ENCODE data around the gene ELOA.
"Not testable (repeated sequence)": the region's sequence is repeated elsewhere in the genome, so short reads cannot be mapped to it uniquely, and the experiment has no call there.

The ELOA gene

DNA sequence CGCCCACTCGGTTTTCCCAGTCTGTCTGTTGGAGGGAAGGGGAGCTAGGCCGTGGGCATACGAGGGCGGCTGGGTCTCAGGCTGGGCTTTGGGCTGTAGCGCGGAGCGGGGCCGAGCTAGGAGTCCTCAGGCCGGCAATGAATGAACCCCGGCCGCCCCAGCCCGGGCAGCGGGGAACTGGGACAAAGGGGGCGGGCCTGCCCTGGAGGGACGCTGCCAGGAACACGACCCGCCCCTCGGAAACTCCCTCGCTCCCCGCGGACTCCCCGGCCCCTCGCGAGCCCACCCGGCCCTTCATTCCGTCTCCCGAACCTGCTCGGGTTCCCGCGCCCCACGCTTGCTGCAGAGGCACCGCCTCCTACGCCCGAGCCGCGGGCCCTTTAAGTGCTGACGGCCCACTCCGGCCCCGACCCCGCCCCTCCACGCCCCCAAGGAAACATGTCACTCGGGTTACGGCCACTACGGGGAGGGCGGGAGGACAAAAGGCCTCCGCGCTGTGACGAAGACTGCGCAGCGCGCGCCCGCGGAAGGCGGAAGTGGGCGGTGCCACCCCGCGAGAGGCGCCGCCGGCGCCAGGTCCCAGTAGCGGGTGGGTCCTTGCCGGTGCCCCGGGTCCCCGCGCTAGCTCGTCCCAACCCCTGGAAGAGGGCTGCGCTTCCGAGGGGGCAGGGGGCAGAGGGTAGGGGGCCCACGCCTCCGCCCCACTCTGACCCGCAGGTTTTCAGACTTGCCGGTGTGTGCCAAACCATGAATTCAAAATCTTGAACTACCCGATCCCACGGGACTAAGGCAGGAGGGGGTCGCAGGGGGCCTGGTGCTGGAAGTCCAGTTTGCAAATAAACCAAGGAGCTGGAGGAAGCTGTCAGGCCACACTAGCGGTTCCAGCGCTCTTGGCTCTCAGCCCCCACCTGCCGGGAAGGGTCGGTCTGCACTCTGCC is 57.4 kb downstream of the ELOA start, which contains the start of gene GALE:
TSS of gene GALE (minus strand) at position 355 of the 938 bp plus-strand sequence. CDS start 1,747 bp downstream, outside the sequence.
- Histone ChIP-seq H3K27me3 (replicated peaks; ENCODE audit: control insufficient read depth, insufficient read depth, low read length, poor library complexity, severe bottlenecking) (no peaks in the 10 kb centered on the region), H3K9me3 (ENCODE audit: control insufficient read depth, low read length) (no peaks in the 10 kb centered on the region), H3K4me1 (ENCODE audit: control insufficient read depth, insufficient read depth, low read length, poor library complexity, severe bottlenecking) (peaks cover 20% of the 10 kb centered on the region), H3K36me3 (ENCODE audit: control insufficient read depth, insufficient read depth, low read length) (peaks cover 8% of the 10 kb centered on the region), H3K4me3 (ENCODE audit: insufficient read depth, low read depth, low read length, poor library complexity, severe bottlenecking) (peak within 1 kb of the TSS; percentile 92), H3K27ac (ENCODE audit: insufficient read depth, low read length, poor library complexity, severe bottlenecking) (peak within 1 kb of the TSS; percentile 84)
- DNase-seq, result peak; percentile 95

DNA sequence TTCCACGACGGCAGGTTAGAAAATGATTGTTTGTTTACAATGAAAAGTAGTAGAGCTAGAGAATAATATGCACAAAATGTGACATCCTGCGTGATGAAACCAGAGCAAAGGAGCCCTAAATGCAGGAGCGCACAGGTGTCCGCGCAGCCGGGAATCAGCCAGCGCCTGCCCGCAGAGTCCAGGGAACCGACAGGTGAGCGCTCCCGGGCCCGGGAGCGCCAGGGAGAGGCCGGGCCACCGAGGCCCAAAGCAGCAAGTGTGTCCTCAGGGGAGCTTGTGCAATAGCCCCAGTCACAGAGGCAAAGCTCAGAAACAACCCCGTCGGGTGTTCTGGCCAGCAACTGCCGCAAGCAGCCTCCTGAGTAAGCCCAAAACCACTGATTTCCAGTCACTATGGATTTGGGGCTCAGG is 58.1 kb downstream of the ELOA start:
- Histone ChIP-seq H3K4me1 (ENCODE audit: control insufficient read depth, insufficient read depth, low read length, poor library complexity, severe bottlenecking) (peaks cover 20% of the 10 kb centered on the region), H3K4me3 (ENCODE audit: insufficient read depth, low read depth, low read length, poor library complexity, severe bottlenecking) (peak overlapping the region; percentile 92), H3K27me3 (replicated peaks; ENCODE audit: control insufficient read depth, insufficient read depth, low read length, poor library complexity, severe bottlenecking) (no peaks in the 10 kb centered on the region), H3K27ac (ENCODE audit: insufficient read depth, low read length, poor library complexity, severe bottlenecking) (peak overlapping the region; percentile 84), H3K36me3 (ENCODE audit: control insufficient read depth, insufficient read depth, low read length) (peaks cover 7% of the 10 kb centered on the region), H3K9me3 (ENCODE audit: control insufficient read depth, low read length) (no peaks in the 10 kb centered on the region)
- DNase-seq, result no peak

DNA sequence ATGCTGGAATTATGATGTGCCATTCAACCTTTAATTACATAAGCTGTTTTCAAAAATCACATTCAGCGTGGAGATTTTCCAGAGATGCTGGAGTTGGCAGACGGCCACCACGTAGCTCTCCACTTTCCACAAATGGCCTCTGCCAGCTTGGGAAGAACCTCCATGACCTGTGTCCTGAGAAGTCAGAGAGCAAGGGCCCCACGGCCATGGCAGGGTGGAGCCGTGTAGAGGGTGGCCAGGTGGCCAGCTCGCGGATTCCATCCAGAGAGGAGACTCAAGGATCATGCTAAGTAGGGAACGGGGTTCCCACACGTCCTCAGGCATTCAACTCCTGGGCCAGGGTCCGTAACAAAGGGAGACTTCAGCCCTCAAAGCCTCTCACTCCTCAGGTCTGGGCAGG is 58.6 kb downstream of the ELOA start:
- no peak overlapping the region for H3K27ac ChIP-seq (ENCODE audit: insufficient read depth, low read length, poor library complexity, severe bottlenecking)
- no peaks in the 10 kb centered on the region for H3K27me3 ChIP-seq (replicated peaks; ENCODE audit: control insufficient read depth, insufficient read depth, low read length, poor library complexity, severe bottlenecking)
- no peak overlapping the region for H3K4me3 ChIP-seq (ENCODE audit: insufficient read depth, low read depth, low read length, poor library complexity, severe bottlenecking)
- DNase-seq, result no peak
- H3K36me3 ChIP-seq (ENCODE audit: control insufficient read depth, insufficient read depth, low read length), result peaks cover 3% of the 10 kb centered on the region
- H3K4me1 ChIP-seq (ENCODE audit: control insufficient read depth, insufficient read depth, low read length, poor library complexity, severe bottlenecking), result peaks cover 20% of the 10 kb centered on the region
- no peaks in the 10 kb centered on the region for H3K9me3 ChIP-seq (ENCODE audit: control insufficient read depth, low read length)

DNA sequence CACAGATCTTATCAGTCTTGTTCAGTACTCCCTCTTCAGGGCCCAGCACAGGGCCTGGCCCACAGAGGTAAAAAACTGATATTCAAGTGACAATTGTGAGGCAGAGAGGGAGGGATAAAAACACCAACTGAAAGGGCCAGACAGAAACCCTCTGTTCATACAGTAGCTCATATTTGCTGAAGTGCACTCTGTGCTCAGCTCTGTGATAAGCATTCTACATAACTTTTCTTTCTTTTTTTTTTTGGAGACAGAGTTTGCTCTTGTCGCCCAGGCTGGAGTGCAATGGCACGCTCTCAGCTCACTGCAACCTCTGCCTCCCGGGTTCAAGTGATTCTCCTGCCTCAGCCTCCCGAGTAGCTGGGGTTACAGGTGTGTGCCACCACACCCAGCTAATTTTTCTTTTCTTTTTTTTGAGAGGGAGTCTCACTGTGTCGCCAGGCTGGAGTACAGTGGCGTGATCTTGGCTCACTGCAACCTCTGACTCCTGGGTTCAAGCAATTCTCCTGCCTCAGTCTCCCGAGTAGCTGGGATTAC is 59.6 kb downstream of the ELOA start:
- not testable (repeated sequence) for H3K27ac ChIP-seq (ENCODE audit: insufficient read depth, low read length, poor library complexity, severe bottlenecking); H3K4me3 ChIP-seq (ENCODE audit: insufficient read depth, low read depth, low read length, poor library complexity, severe bottlenecking); H3K27me3 ChIP-seq (replicated peaks; ENCODE audit: control insufficient read depth, insufficient read depth, low read length, poor library complexity, severe bottlenecking); H3K36me3 ChIP-seq (ENCODE audit: control insufficient read depth, insufficient read depth, low read length); H3K9me3 ChIP-seq (ENCODE audit: control insufficient read depth, low read length); DNase-seq
- H3K4me1 ChIP-seq (ENCODE audit: control insufficient read depth, insufficient read depth, low read length, poor library complexity, severe bottlenecking), result peaks cover 20% of the 10 kb centered on the region

DNA sequence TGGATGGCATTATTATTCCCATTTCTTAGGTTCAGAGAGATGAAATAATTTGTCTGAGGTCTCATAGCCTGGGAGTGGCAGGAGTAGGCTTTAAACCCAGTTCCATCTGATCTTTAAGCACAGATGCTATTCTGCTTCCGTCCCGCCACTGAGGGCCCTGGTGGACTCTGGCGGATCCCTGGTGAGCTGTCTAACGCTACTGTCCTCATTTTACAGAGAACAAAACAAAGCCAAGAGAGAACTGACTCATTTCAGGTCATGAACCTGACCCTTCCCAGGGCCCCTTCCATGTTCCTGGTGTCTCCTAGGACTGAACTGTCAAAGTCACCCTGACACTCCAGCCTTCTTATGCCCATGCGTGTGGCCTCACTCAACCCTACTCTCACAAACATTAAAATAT is 60.4 kb downstream of the ELOA start:
- Histone ChIP-seq H3K4me1 (ENCODE audit: control insufficient read depth, insufficient read depth, low read length, poor library complexity, severe bottlenecking) (peaks cover 20% of the 10 kb centered on the region), H3K36me3 (ENCODE audit: control insufficient read depth, insufficient read depth, low read length) (no peaks in the 10 kb centered on the region), H3K4me3 (ENCODE audit: insufficient read depth, low read depth, low read length, poor library complexity, severe bottlenecking) (no peak overlapping the region), H3K9me3 (ENCODE audit: control insufficient read depth, low read length) (no peaks in the 10 kb centered on the region), H3K27me3 (replicated peaks; ENCODE audit: control insufficient read depth, insufficient read depth, low read length, poor library complexity, severe bottlenecking) (no peaks in the 10 kb centered on the region), H3K27ac (ENCODE audit: insufficient read depth, low read length, poor library complexity, severe bottlenecking) (no peak overlapping the region)
- DNase-seq, result no peak

DNA sequence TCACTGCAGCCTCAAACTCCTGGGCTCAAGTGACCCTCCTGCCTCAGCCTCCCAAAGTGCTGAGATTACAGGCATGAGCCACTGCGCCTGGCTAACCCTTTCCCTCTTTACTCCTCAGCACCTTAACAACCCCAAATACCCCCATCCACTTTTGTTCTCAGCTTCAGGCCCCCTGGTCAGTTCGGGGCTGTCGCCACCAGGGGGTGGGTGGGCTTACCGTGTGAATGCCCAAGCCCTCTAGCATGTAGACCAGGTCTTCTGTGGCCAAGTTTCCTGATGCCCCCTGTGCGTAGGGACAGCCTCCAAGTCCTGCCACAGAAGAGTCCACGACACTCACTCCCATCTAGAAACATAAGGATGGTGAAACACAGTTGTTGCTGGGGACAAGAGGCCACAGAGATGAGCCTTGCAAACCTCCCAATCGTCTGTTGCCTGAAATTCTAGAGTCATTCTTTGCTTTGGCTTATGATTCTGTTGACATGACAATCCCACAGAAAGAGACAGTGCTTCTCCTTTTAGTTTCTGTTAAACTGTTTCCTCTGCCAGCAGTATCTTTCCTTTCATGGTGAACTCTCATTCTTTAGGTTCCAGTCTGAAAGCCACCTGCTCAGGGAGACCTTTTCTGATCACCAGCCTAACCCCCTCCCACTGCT is 61.0 kb downstream of the ELOA start:
- no peak for DNase-seq
- peaks cover 17% of the 10 kb centered on the region for H3K4me1 ChIP-seq (ENCODE audit: control insufficient read depth, insufficient read depth, low read length, poor library complexity, severe bottlenecking)
- H3K36me3 ChIP-seq (ENCODE audit: control insufficient read depth, insufficient read depth, low read length), result no peaks in the 10 kb centered on the region
- no peaks in the 10 kb centered on the region for H3K9me3 ChIP-seq (ENCODE audit: control insufficient read depth, low read length)
- no peaks in the 10 kb centered on the region for H3K27me3 ChIP-seq (replicated peaks; ENCODE audit: control insufficient read depth, insufficient read depth, low read length, poor library complexity, severe bottlenecking)
- H3K4me3 ChIP-seq (ENCODE audit: insufficient read depth, low read depth, low read length, poor library complexity, severe bottlenecking), result no peak overlapping the region
- H3K27ac ChIP-seq (ENCODE audit: insufficient read depth, low read length, poor library complexity, severe bottlenecking), result no peak overlapping the region

DNA sequence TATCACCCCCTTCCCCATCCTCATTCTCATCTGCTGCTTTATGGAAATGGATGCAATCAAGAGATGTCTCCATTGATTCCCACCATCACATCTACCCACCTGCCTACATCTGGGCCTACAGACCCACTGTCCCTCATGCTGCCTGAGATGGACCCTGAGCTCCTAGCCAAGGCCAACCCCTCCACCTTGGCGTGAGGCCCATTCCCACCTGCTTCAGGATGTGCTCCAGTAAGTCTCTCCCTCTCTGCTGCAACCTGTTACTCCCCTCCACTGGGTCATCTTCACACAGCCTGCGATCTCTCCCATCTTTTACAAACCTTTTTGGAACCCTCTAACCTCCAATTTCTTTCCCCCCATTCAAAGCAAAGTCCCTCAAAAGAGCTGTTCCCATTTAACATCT is 61.8 kb downstream of the ELOA start:
- H3K4me1 ChIP-seq (ENCODE audit: control insufficient read depth, insufficient read depth, low read length, poor library complexity, severe bottlenecking), result peaks cover 10% of the 10 kb centered on the region

DNA sequence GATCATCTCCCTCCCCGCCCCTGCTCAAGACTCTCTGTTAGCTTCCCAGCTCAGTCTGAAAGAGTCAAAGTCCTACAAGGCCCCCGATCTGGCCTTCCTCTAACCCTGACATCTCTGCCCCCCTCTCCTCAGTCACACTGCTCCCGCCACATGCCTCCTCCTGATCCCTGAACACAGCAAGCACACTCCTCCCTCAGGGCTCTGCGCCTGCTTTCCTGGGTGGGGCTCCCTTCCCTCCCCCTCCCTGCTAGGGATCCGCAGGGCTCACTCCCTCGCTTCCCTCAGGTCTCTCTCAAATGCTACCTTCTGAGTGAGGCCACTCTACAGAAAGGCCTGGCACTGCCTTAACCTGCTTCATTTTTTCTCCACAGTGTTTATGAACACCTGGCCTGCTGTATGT is 63.0 kb downstream of the ELOA start:
- no peaks in the 10 kb centered on the region for H3K27me3 ChIP-seq (replicated peaks; ENCODE audit: control insufficient read depth, insufficient read depth, low read length, poor library complexity, severe bottlenecking)
- no peak overlapping the region for H3K27ac ChIP-seq (ENCODE audit: insufficient read depth, low read length, poor library complexity, severe bottlenecking)
- H3K4me3 ChIP-seq (ENCODE audit: insufficient read depth, low read depth, low read length, poor library complexity, severe bottlenecking), result no peak overlapping the region
- no peaks in the 10 kb centered on the region for H3K9me3 ChIP-seq (ENCODE audit: control insufficient read depth, low read length)
- H3K4me1 ChIP-seq (ENCODE audit: control insufficient read depth, insufficient read depth, low read length, poor library complexity, severe bottlenecking), result peaks cover 4% of the 10 kb centered on the region
- H3K36me3 ChIP-seq (ENCODE audit: control insufficient read depth, insufficient read depth, low read length), result no peaks in the 10 kb centered on the region
- no peak for DNase-seq

More for the DNA sequence above, 61.8 kb downstream of the ELOA start:
- Histone ChIP-seq H3K27me3 (replicated peaks; ENCODE audit: control insufficient read depth, insufficient read depth, low read length, poor library complexity, severe bottlenecking) (no peaks in the 10 kb centered on the region), H3K36me3 (ENCODE audit: control insufficient read depth, insufficient read depth, low read length) (no peaks in the 10 kb centered on the region), H3K9me3 (ENCODE audit: control insufficient read depth, low read length) (no peaks in the 10 kb centered on the region), H3K27ac (ENCODE audit: insufficient read depth, low read length, poor library complexity, severe bottlenecking) (no peak overlapping the region), H3K4me3 (ENCODE audit: insufficient read depth, low read depth, low read length, poor library complexity, severe bottlenecking) (no peak overlapping the region)
- DNase-seq, result no peak

DNA sequence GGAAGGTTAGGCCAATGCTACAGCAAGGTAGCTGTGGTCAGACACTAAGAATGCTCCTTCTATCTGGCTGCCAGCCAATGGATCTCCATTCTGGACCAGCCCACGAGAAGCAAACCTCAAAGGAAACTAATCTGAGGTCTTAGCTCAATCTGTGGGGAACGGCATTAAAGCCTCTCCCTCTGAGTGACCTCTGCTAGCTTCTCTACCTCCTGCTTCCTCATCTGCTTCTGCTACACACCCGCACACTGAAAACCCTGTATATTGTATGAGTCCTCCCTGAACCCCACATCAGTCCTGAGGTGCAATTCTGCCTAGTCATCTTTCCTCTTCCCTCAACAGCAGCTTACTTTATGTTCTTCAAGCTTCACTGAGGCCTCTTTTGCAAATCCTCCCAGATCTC is 64.2 kb downstream of the ELOA start:
- H3K4me1 ChIP-seq (ENCODE audit: control insufficient read depth, insufficient read depth, low read length, poor library complexity, severe bottlenecking), result no peaks in the 10 kb centered on the region
- H3K4me3 ChIP-seq (ENCODE audit: insufficient read depth, low read depth, low read length, poor library complexity, severe bottlenecking), result no peak overlapping the region
- H3K36me3 ChIP-seq (ENCODE audit: control insufficient read depth, insufficient read depth, low read length), result peaks cover 3% of the 10 kb centered on the region

DNA sequence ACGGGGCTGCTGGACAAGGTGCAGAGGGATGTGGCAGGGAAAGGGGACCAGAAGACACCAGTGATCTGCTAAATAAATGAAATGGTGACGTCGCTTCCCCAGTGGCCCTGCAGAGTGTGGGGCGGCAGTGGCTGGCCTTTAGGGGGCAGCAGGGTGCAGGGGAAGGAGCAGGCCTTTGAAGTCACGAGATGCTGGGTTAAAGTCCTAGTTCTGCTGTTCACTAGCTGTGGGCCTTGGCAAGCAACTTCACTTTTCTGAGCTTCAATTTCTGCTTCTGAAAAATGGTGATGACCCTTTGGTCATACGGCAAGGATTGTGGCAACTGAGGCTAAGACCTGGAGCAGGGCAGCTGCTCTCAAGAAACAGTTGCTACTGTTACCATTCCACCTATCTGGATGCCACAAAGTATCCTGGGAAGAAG is 66.5 kb downstream of the ELOA start:
- H3K9me3 ChIP-seq (ENCODE audit: control insufficient read depth, low read length), result no peaks in the 10 kb centered on the region
- H3K36me3 ChIP-seq (ENCODE audit: control insufficient read depth, insufficient read depth, low read length), result peaks cover 15% of the 10 kb centered on the region
- H3K4me3 ChIP-seq (ENCODE audit: insufficient read depth, low read depth, low read length, poor library complexity, severe bottlenecking), result no peak overlapping the region
- H3K4me1 ChIP-seq (ENCODE audit: control insufficient read depth, insufficient read depth, low read length, poor library complexity, severe bottlenecking), result no peaks in the 10 kb centered on the region
- H3K27me3 ChIP-seq (replicated peaks; ENCODE audit: control insufficient read depth, insufficient read depth, low read length, poor library complexity, severe bottlenecking), result no peaks in the 10 kb centered on the region
- DNase-seq, result peak; percentile 62 to 70 (median 67)
- H3K27ac ChIP-seq (ENCODE audit: insufficient read depth, low read length, poor library complexity, severe bottlenecking), result no peak overlapping the region

More for the DNA sequence above, 64.2 kb downstream of the ELOA start:
- Histone ChIP-seq H3K27ac (ENCODE audit: insufficient read depth, low read length, poor library complexity, severe bottlenecking) (no peak overlapping the region), H3K9me3 (ENCODE audit: control insufficient read depth, low read length) (no peaks in the 10 kb centered on the region), H3K27me3 (replicated peaks; ENCODE audit: control insufficient read depth, insufficient read depth, low read length, poor library complexity, severe bottlenecking) (no peaks in the 10 kb centered on the region)
- DNase-seq, result no peak

All from effector memory CD4-positive, alpha-beta T cell (primary cell).